ENCODE data around the gene TLR7. TPM values are rescaled to one million over a fixed set of nuclear protein-coding genes. Genes with fewer than 3 reads are reported as not detected.

The TLR7 gene
- total and polyA plus RNA-seq, 2 donors = 0.23 to 3.9 TPM

GRCh38 chrX:12896935-12897334 lies 30.1 kb downstream of the TLR7 start:
- no peak for DNase-seq (ENCODE audit: extremely low spot score)
- 72% methylated on average over 4 of the region's 4 CpGs for WGBS
- Histone ChIP-seq H3K36me3 (ENCODE audit: insufficient read depth) (no peaks in the 10 kb centered on the region), H3K27ac (ENCODE audit: low read depth) (no peak overlapping the region), H3K4me1 (ENCODE audit: insufficient read depth) (no peaks in the 10 kb centered on the region), H3K4me3 (ENCODE audit: low read depth, low read length) (no peak overlapping the region)

- DNase-seq (ENCODE audit: extremely low spot score) = no peak
- Histone ChIP-seq H3K27ac (ENCODE audit: low read depth) (no peak overlapping the region), H3K4me1 (ENCODE audit: insufficient read depth) (no peaks in the 10 kb centered on the region), H3K36me3 (ENCODE audit: insufficient read depth) (no peaks in the 10 kb centered on the region), H3K4me3 (ENCODE audit: low read depth, low read length) (no peak overlapping the region)
- WGBS = 96% methylated on average over 5 of the region's 5 CpGs
Measured at GRCh38 chrX:12898073-12898472, 31.2 kb downstream of the TLR7 start.

- WGBS = 69% methylated on average over 7 of the region's 7 CpGs
- H3K36me3 ChIP-seq (ENCODE audit: insufficient read depth) = no peaks in the 10 kb centered on the region
Measured at GRCh38 chrX:12899506-12899905, 32.6 kb downstream of the TLR7 start.

GRCh38 chrX:12901486-12901885 lies 34.6 kb downstream of the TLR7 start:
- no peak overlapping the region for H3K27ac ChIP-seq (ENCODE audit: low read depth)
- DNase-seq (ENCODE audit: extremely low spot score) = no peak
- no peaks in the 10 kb centered on the region for H3K36me3 ChIP-seq (ENCODE audit: insufficient read depth)
- H3K4me1 ChIP-seq (ENCODE audit: insufficient read depth) = no peaks in the 10 kb centered on the region
- no peak overlapping the region for H3K4me3 ChIP-seq (ENCODE audit: low read depth, low read length)
- WGBS = 15% methylated on average over 10 of the region's 10 CpGs

More at GRCh38 chrX:12899506-12899905, 32.6 kb downstream of the TLR7 start:
- no peak overlapping the region for H3K27ac ChIP-seq (ENCODE audit: low read depth)
- H3K4me3 ChIP-seq (ENCODE audit: low read depth, low read length) = no peak overlapping the region
- DNase-seq (ENCODE audit: extremely low spot score) = no peak
- H3K4me1 ChIP-seq (ENCODE audit: insufficient read depth) = no peaks in the 10 kb centered on the region

- 42% methylated on average over 8 of the region's 8 CpGs for WGBS
- no peak overlapping the region for H3K4me3 ChIP-seq (ENCODE audit: low read depth, low read length)
- no peaks in the 10 kb centered on the region for H3K36me3 ChIP-seq (ENCODE audit: insufficient read depth)
- DNase-seq (ENCODE audit: extremely low spot score) = no peak
- no peak overlapping the region for H3K27ac ChIP-seq (ENCODE audit: low read depth)
- H3K4me1 ChIP-seq (ENCODE audit: insufficient read depth) = no peaks in the 10 kb centered on the region
Measured at GRCh38 chrX:12903646-12904045, 36.8 kb downstream of the TLR7 start.

- 88% methylated on average over 15 of the region's 15 CpGs for WGBS
- no peaks in the 10 kb centered on the region for H3K4me1 ChIP-seq (ENCODE audit: insufficient read depth)
- DNase-seq (ENCODE audit: extremely low spot score) = no peak
- H3K4me3 ChIP-seq (ENCODE audit: low read depth, low read length) = no peak within 1 kb of the TSS
- H3K27ac ChIP-seq (ENCODE audit: low read depth) = no peak within 1 kb of the TSS
- H3K36me3 ChIP-seq (ENCODE audit: insufficient read depth) = no peaks in the 10 kb centered on the region
Measured at GRCh38 chrX:12906046-12906761, 39.3 kb downstream of the TLR7 start, which contains the start of gene TLR8. TSS of gene TLR8 (plus strand) at chrX:12906620. CDS start at chrX:12906707, 87 bp downstream.

GRCh38 chrX:12910423-12911121 lies 43.7 kb downstream of the TLR7 start:
- DNase-seq (ENCODE audit: extremely low spot score) = no peak
- WGBS = 69% methylated on average over 10 of the region's 10 CpGs
- Histone ChIP-seq H3K36me3 (ENCODE audit: insufficient read depth) (no peaks in the 10 kb centered on the region), H3K4me1 (ENCODE audit: insufficient read depth) (no peaks in the 10 kb centered on the region), H3K4me3 (ENCODE audit: low read depth, low read length) (no peak overlapping the region), H3K27ac (ENCODE audit: low read depth) (no peak overlapping the region)

GRCh38 chrX:12911122-12911470 lies 44.2 kb downstream of the TLR7 start:
- Histone ChIP-seq H3K36me3 (ENCODE audit: insufficient read depth) (no peaks in the 10 kb centered on the region), H3K4me1 (ENCODE audit: insufficient read depth) (no peaks in the 10 kb centered on the region), H3K27ac (ENCODE audit: low read depth) (no peak overlapping the region), H3K4me3 (ENCODE audit: low read depth, low read length) (no peak overlapping the region)
- DNase-seq (ENCODE audit: extremely low spot score) = no peak
- WGBS = 88% methylated on average over 2 of the region's 2 CpGs

- Histone ChIP-seq H3K36me3 (ENCODE audit: insufficient read depth) (no peaks in the 10 kb centered on the region), H3K27ac (ENCODE audit: low read depth) (no peak overlapping the region), H3K4me1 (ENCODE audit: insufficient read depth) (no peaks in the 10 kb centered on the region), H3K4me3 (ENCODE audit: low read depth, low read length) (no peak overlapping the region)
- DNase-seq (ENCODE audit: extremely low spot score) = no peak
- 76% methylated on average over 5 of the region's 5 CpGs for WGBS
Measured at GRCh38 chrX:12912791-12913482, 46.1 kb downstream of the TLR7 start.

- 45% methylated on average over 2 of the region's 2 CpGs for WGBS
- H3K4me1 ChIP-seq (ENCODE audit: insufficient read depth) = no peaks in the 10 kb centered on the region
Measured at GRCh38 chrX:12917753-12918152, 50.9 kb downstream of the TLR7 start.

GRCh38 chrX:12919051-12919450 lies 52.2 kb downstream of the TLR7 start:
- 83% methylated on average over 10 of the region's 10 CpGs for WGBS
- Histone ChIP-seq H3K4me1 (ENCODE audit: insufficient read depth) (no peaks in the 10 kb centered on the region), H3K36me3 (ENCODE audit: insufficient read depth) (no peaks in the 10 kb centered on the region), H3K4me3 (ENCODE audit: low read depth, low read length) (no peak overlapping the region), H3K27ac (ENCODE audit: low read depth) (no peak overlapping the region)
- DNase-seq (ENCODE audit: extremely low spot score) = no peak

More at GRCh38 chrX:12917753-12918152, 50.9 kb downstream of the TLR7 start:
- Histone ChIP-seq H3K4me3 (ENCODE audit: low read depth, low read length) (no peak overlapping the region), H3K36me3 (ENCODE audit: insufficient read depth) (no peaks in the 10 kb centered on the region), H3K27ac (ENCODE audit: low read depth) (no peak overlapping the region)
- DNase-seq (ENCODE audit: extremely low spot score) = no peak

GRCh38 chrX:12919620-12920019 lies 52.7 kb downstream of the TLR7 start:
- no peak for DNase-seq (ENCODE audit: extremely low spot score)
- no peaks in the 10 kb centered on the region for H3K36me3 ChIP-seq (ENCODE audit: insufficient read depth)
- H3K27ac ChIP-seq (ENCODE audit: low read depth) = no peak overlapping the region
- H3K4me3 ChIP-seq (ENCODE audit: low read depth, low read length) = no peak overlapping the region
- no peaks in the 10 kb centered on the region for H3K4me1 ChIP-seq (ENCODE audit: insufficient read depth)
- 89% methylated on average over 8 of the region's 8 CpGs for WGBS

- WGBS = 78% methylated on average over 8 of the region's 8 CpGs
- Histone ChIP-seq H3K4me1 (ENCODE audit: insufficient read depth) (no peaks in the 10 kb centered on the region), H3K36me3 (ENCODE audit: insufficient read depth) (no peaks in the 10 kb centered on the region), H3K4me3 (ENCODE audit: low read depth, low read length) (no peak overlapping the region), H3K27ac (ENCODE audit: low read depth) (no peak overlapping the region)
- no peak for DNase-seq (ENCODE audit: extremely low spot score)
Measured at GRCh38 chrX:12920990-12921389, 54.1 kb downstream of the TLR7 start.
